Liver (tissue), 9 donors: ENCODE data around the gene ITPRIPL2. TPM values are rescaled to one million over a fixed set of nuclear protein-coding genes. Genes with fewer than 3 reads are reported as not detected.

ENCODE experiments used
- DNase-seq: peaks from one replicate; pipeline ENCODE4 v3.0.0-alpha.2; 2017; ENCODE audit warnings: low spot score
- H3K27ac ChIP-seq, 2 donors: one replicate each; pipeline ENCODE4 v1.7.0; 2013; ENCODE audit warnings: inconsistent platforms in 2 of 2, low read length in 2 of 2, control low read depth in 1 of 2, low read depth in 1 of 2, mild to moderate bottlenecking in 1 of 2
- H3K27me3 ChIP-seq, 4 donors: one replicate each; pipeline versions ENCODE4 v1.6.1 to v1.7.0; 2013; ENCODE audit warnings: low read length in 3 of 4, inconsistent platforms in 1 of 4, mild to moderate bottlenecking in 1 of 4, moderate library complexity in 1 of 4; ENCODE audit not compliant: control insufficient read depth in 4 of 4, insufficient read depth in 4 of 4
- H3K36me3 ChIP-seq, 4 donors: one replicate each; pipeline versions ENCODE4 v1.6.1 to v1.7.0; 2013; ENCODE audit warnings: low read length in 3 of 4, mild to moderate bottlenecking in 3 of 4, low read depth in 1 of 4, moderate library complexity in 1 of 4; ENCODE audit not compliant: control insufficient read depth in 4 of 4, insufficient read depth in 3 of 4
- H3K4me1 ChIP-seq, 4 donors: one replicate each; pipeline versions ENCODE4 v1.6.1 to v1.7.0; 2013; ENCODE audit warnings: low read length in 3 of 4, mild to moderate bottlenecking in 3 of 4, moderate library complexity in 1 of 4; ENCODE audit not compliant: control insufficient read depth in 4 of 4, insufficient read depth in 4 of 4
- H3K4me3 ChIP-seq, 3 donors: one replicate each; pipeline versions ENCODE4 v1.6.1 to v1.7.0; 2013; ENCODE audit warnings: low read length in 3 of 3, control low read depth in 1 of 3, low read depth in 1 of 3, mild to moderate bottlenecking in 1 of 3
- H3K9ac ChIP-seq, 2 donors: one replicate each; pipeline ENCODE4 v1.7.0; 2013; ENCODE audit warnings: low read length in 2 of 2, mild to moderate bottlenecking in 2 of 2, moderate library complexity in 2 of 2, control low read depth in 1 of 2, low read depth in 1 of 2
- H3K9me3 ChIP-seq, 4 donors: one replicate each; pipeline versions ENCODE4 v1.6.1 to v1.7.0; 2013; ENCODE audit warnings: low read length in 3 of 4; ENCODE audit not compliant: control insufficient read depth in 4 of 4
- ATF3 ChIP-seq: IDR thresholded peaks from 2 replicates; pipeline ENCODE4 v1.6.1; 2016; ENCODE audit warnings: antibody characterized with exemption
- CTCF ChIP-seq: fragments of 150-350 bp; IDR thresholded peaks from 2 replicates; pipeline ENCODE4 v1.5.1; 2017; ENCODE audit warnings: improper control_type of control experiment, low read depth, low read length; ENCODE audit not compliant: missing input control
- EGR1 ChIP-seq, 2 donors: IDR thresholded peaks; 2 replicates each; pipeline ENCODE4 v1.6.1; 2016 to 2018; ENCODE audit warnings: antibody characterized with exemption in 2 of 2, low read depth in 2 of 2
- FOXA1 ChIP-seq: IDR thresholded peaks from 2 replicates; pipeline ENCODE4 v1.6.1; 2016; ENCODE audit warnings: antibody characterized with exemption
- FOXA2 ChIP-seq: IDR thresholded peaks from 2 replicates; pipeline ENCODE4 v1.6.1; 2016; ENCODE audit warnings: antibody characterized with exemption
- GABPA ChIP-seq, 2 donors: IDR thresholded peaks in 1 of 2; conservative IDR thresholded peaks in 1 of 2; 2 replicates each; pipeline ENCODE4 v1.6.1; 2016; ENCODE audit warnings: antibody characterized with exemption in 2 of 2, mild to moderate bottlenecking in 1 of 2, moderate library complexity in 1 of 2
- HNF4A ChIP-seq, 2 donors: conservative IDR thresholded peaks; 2 replicates each; pipeline ENCODE4 v1.6.1; 2016; ENCODE audit warnings: antibody characterized with exemption in 2 of 2, mild to moderate bottlenecking in 2 of 2
- HNF4G ChIP-seq: IDR thresholded peaks from 2 replicates; pipeline ENCODE4 v1.6.1; 2016; ENCODE audit warnings: antibody characterized with exemption
- JUND ChIP-seq, 2 donors: IDR thresholded peaks; 2 replicates each; pipeline ENCODE4 v1.6.1; 2016; ENCODE audit warnings: antibody characterized with exemption in 2 of 2
- NR2F2 ChIP-seq: IDR thresholded peaks from 2 replicates; pipeline ENCODE4 v1.6.1; 2016; ENCODE audit warnings: antibody characterized with exemption
- RAD21 ChIP-seq, 2 donors: IDR thresholded peaks; 2 replicates each; pipeline ENCODE4 v1.6.1; 2016; ENCODE audit warnings: antibody characterized with exemption in 2 of 2, mild to moderate bottlenecking in 2 of 2
- REST ChIP-seq: IDR thresholded peaks from 2 replicates; pipeline ENCODE4 v1.6.1; 2016; ENCODE audit warnings: antibody characterized with exemption, mild to moderate bottlenecking
- TAF1 ChIP-seq: conservative IDR thresholded peaks from 2 replicates; pipeline ENCODE4 v1.6.1; 2016; ENCODE audit warnings: antibody characterized with exemption, mild to moderate bottlenecking
- YY1 ChIP-seq: IDR thresholded peaks from 2 replicates; pipeline ENCODE4 v1.6.1; 2016; ENCODE audit warnings: antibody characterized with exemption, mild to moderate bottlenecking
- WGBS: extraction: QIAGEN DNeasy Blood & Tissue Kit; methylation state at CpG from one replicate; pipeline ENCODE4 v1.1.7; 2013; 5-methylcytosine and 5-hydroxymethylcytosine counted together
- polyA plus RNA-seq, 2 donors: library from polyadenylated mRNA; stranded (reverse) in 1 of 2; unstranded in 1 of 2; fragments of 200-250 nt in 1 of 2; fragments of >200 nt in 1 of 2; fragmentation: Nextera tagmentation in 1 of 2; extraction: Ambion mirVana in 1 of 2; gene quantifications; one replicate each; pipeline versions ENCODE4 v1.2.1 to v1.2.3, GENCODE V29; 2013 to 2015
- total RNA-seq, 2 donors: library from RNA; depleted of rRNA; stranded (reverse); fragments of >200 nt; gene quantifications; one replicate each; pipeline ENCODE4 v1.2.3, GENCODE V29; 2014
- TF ChIP-seq, protein P1 (sequence below): IDR thresholded peaks from 2 replicates; pipeline ENCODE4 v1.6.1; 2016; ENCODE audit warnings: antibody characterized with exemption
- donor health status: healthy.
- donor health status: healthy.
- donor health status: healthy.
- donor health status: healthy.
- donor health status: healthy.

ITPRIPL2 gene
- total and polyA plus RNA-seq, 4 donors = 2.2 to 14.3 (median 5.5) TPM

DNA sequence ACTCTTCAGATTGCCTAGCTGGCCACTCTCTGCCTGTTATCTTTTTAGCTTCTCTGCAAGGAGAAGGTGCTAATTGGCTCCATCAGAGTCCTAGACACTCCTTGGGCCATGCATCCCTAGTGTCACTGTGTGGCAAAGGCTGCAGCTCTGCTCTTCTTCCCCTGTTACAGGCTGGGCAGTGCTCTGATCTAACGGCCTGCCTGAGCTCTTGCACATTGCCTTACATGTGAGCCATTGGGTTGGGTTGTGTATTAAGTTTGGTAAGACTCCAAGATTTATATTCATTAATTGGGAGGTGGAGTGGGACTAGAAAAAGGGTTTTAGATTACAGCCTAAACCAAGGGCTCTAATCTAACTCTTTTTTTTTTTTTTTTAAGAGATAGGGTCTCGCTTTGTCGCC, 31.2 kb downstream of the ITPRIPL2 start:
- H3K9ac ChIP-seq = no peak overlapping the region
- no peak for TF ChIP-seq HNF4A (conservative IDR thresholded peaks at IDR 0.05)
- TF ChIP-seq CTCF = no peak
- no peak for TF ChIP-seq ATF3
- TF ChIP-seq FOXA1 = no peak
- no peak for TF ChIP-seq YY1
- TF ChIP-seq EGR1 (IDR thresholded peaks at IDR 0.05; ENCODE audit: low read depth in 2 of 2) = no peak
- no peak for TF ChIP-seq TAF1
- TF ChIP-seq HNF4G = no peak
- no peak overlapping the region for H3K4me3 ChIP-seq
- no peaks in the 10 kb centered on the region for H3K4me1 ChIP-seq
- no peaks in the 10 kb centered on the region for H3K36me3 ChIP-seq
- DNase-seq = no peak
- no peaks in the 10 kb centered on the region for H3K27me3 ChIP-seq
- H3K9me3 ChIP-seq = no peaks in the 10 kb centered on the region
- no peak overlapping the region for H3K27ac ChIP-seq
- 80% methylated on average over 3 of the region's 3 CpGs for WGBS

DNA sequence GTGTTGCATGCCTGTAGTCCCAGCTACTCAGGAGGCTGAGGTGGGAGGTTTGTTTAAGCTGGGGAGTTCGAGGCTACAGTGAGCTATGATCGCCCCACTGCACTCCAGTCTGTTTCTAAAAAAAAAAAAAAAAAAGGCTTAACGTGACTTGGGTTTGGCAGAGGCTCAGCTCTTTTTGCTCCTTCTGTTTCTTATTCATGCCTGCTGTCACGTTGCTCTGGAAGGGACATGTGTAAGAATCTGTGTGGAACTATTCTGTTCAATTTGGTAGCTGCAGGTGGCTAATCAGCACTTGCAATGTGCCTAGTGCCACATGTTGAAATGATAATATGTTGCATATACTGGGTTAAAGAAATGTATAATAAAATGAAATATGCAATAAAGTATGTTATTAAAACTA, 33.4 kb downstream of the ITPRIPL2 start:
- H3K27ac ChIP-seq = no peak overlapping the region
- no peaks in the 10 kb centered on the region for H3K36me3 ChIP-seq
- H3K9me3 ChIP-seq = no peaks in the 10 kb centered on the region
- no peak overlapping the region for H3K4me3 ChIP-seq
- H3K27me3 ChIP-seq = no peaks in the 10 kb centered on the region
- DNase-seq = no peak
- no peak overlapping the region for H3K9ac ChIP-seq
- no peak for TF ChIP-seq YY1
- TF ChIP-seq EGR1 (IDR thresholded peaks at IDR 0.05; ENCODE audit: low read depth in 2 of 2) = no peak
- TF ChIP-seq FOXA1 = no peak
- TF ChIP-seq NR2F2 = no peak
- no peak for TF ChIP-seq HNF4G
- TF ChIP-seq REST = no peak
- no peak for TF ChIP-seq CTCF
- TF ChIP-seq JUND (IDR thresholded peaks at IDR 0.05) = no peak
- TF ChIP-seq GABPA (IDR thresholded peaks at IDR 0.05 in 1 of 2, conservative IDR thresholded peaks at IDR 0.05 in 1 of 2) = no peak
- TF ChIP-seq, protein P1, sequence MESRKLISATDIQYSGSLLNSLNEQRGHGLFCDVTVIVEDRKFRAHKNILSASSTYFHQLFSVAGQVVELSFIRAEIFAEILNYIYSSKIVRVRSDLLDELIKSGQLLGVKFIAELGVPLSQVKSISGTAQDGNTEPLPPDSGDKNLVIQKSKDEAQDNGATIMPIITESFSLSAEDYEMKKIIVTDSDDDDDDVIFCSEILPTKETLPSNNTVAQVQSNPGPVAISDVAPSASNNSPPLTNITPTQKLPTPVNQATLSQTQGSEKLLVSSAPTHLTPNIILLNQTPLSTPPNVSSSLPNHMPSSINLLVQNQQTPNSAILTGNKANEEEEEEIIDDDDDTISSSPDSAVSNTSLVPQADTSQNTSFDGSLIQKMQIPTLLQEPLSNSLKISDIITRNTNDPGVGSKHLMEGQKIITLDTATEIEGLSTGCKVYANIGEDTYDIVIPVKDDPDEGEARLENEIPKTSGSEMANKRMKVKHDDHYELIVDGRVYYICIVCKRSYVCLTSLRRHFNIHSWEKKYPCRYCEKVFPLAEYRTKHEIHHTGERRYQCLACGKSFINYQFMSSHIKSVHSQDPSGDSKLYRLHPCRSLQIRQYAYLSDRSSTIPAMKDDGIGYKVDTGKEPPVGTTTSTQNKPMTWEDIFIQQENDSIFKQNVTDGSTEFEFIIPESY = no peak
- no peak for TF ChIP-seq RAD21 (IDR thresholded peaks at IDR 0.05)
- no peak for TF ChIP-seq FOXA2
- no peaks in the 10 kb centered on the region for H3K4me1 ChIP-seq
- 75% methylated on average over 4 of the region's 4 CpGs for WGBS
